SK-N-SH (cell line): ENCODE data around the gene RAB3IL1. TPM values are rescaled to one million over a fixed set of nuclear protein-coding genes. Genes with fewer than 3 reads are reported as not detected.
A peak's percentile ranks its signal among the peaks of the same experiment; 100 is the strongest.

Experiments used
- CTCF ChIA-PET: fragments of 300-600, 350-600 bp; formaldehyde crosslinking; extraction: SDS; loops from one replicate; lab custom pipeline; 2021; lab: Yijun Ruan, JAX
- POLR2A ChIA-PET: fragments of 350-600 bp; sonication (Branson Sonifier 250); formaldehyde crosslinking; extraction: SDS; loops from one replicate; lab custom pipeline; 2020; ENCODE audit warnings: antibody characterized with exemption, inconsistent platforms; lab: Yijun Ruan, JAX
- DNase-seq: peaks from one replicate; pipeline ENCODE4 v3.0.0; 2012
- H2AFZ ChIP-seq: fragments of 200-600 bp; sonication (generic); 2 replicates; pipeline ENCODE4 v1.8.1; 2016; ENCODE audit warnings: antibody characterized with exemption, mild to moderate bottlenecking, low read depth
- H3F3A ChIP-seq: fragments of 200-600 bp; sonication (generic); replicated peaks from 2 replicates; pipeline ENCODE3; 2016; ENCODE audit warnings: antibody characterized with exemption, mild to moderate bottlenecking; ENCODE audit not compliant: insufficient read depth
- H3K27ac ChIP-seq, 2 experiments: fragments of 200-500 bp in 1 of 2; fragments of 200-600 bp in 1 of 2; sonication (Bioruptor generic) in 1 of 2; sonication (generic), shearing (Covaris generic) in 1 of 2; 2 replicates each; pipeline versions ENCODE4 v1.5.1 to v1.6.1; 2014 to 2016; ENCODE audit warnings: low read depth in 2 of 2, inconsistent platforms in 1 of 2, low read length in 1 of 2, mild to moderate bottlenecking in 1 of 2, mixed read lengths in 1 of 2
- H3K27me3 ChIP-seq: fragments of 200-600 bp; sonication (generic), shearing (Covaris generic); 2 replicates; pipeline ENCODE4 v1.6.1; 2016; ENCODE audit warnings: mixed run types; ENCODE audit not compliant: insufficient read depth
- H3K36me3 ChIP-seq, 2 experiments: fragments of 200-500 bp in 1 of 2; fragments of 200-600 bp in 1 of 2; sonication (Bioruptor generic) in 1 of 2; sonication (generic) in 1 of 2; replicated peaks in 1 of 2; 2 replicates each; pipeline versions ENCODE3 to v1.5.1; 2014 to 2016; ENCODE audit warnings: low read length in 1 of 2, mild to moderate bottlenecking in 1 of 2; ENCODE audit not compliant: insufficient read depth in 2 of 2, control insufficient read depth in 1 of 2
- H3K4me1 ChIP-seq, 2 experiments: fragments of 200-500 bp in 1 of 2; fragments of 200-600 bp in 1 of 2; sonication (Bioruptor generic) in 1 of 2; sonication (generic), shearing (Covaris generic) in 1 of 2; 2 replicates each; pipeline versions ENCODE4 v1.5.1 to v1.6.1; 2014 to 2016; ENCODE audit warnings: low read depth in 1 of 2, low read length in 1 of 2, mixed run types in 1 of 2; ENCODE audit not compliant: insufficient read depth in 2 of 2, control insufficient read depth in 1 of 2
- H3K4me2 ChIP-seq: fragments of 200-600 bp; sonication (generic), shearing (Covaris generic); 2 replicates; pipeline ENCODE4 v1.6.1; 2017; ENCODE audit warnings: mixed run types
- H3K4me3 ChIP-seq, 2 experiments: fragments of 200-500 bp in 1 of 2; fragments of 200-600 bp in 1 of 2; sonication (Bioruptor generic) in 1 of 2; sonication (generic), shearing (Covaris generic) in 1 of 2; 2 replicates each; pipeline versions ENCODE4 v1.5.1 to v1.8.1; 2014 to 2016; ENCODE audit warnings: low read depth in 2 of 2, inconsistent platforms in 1 of 2, low read length in 1 of 2, mild to moderate bottlenecking in 1 of 2, mixed read lengths in 1 of 2, moderate library complexity in 1 of 2
- H3K79me2 ChIP-seq: fragments of 200-600 bp; sonication (generic); 2 replicates; pipeline ENCODE4 v1.8.1; 2017; ENCODE audit warnings: mild to moderate bottlenecking; ENCODE audit not compliant: insufficient read depth
- H3K9ac ChIP-seq: fragments of 200-600 bp; sonication (generic); 2 replicates; pipeline ENCODE4 v1.6.1; 2017; ENCODE audit warnings: mixed run types
- H3K9me2 ChIP-seq: fragments of 200-600 bp; sonication (generic); 2 replicates; pipeline ENCODE4 v1.6.1; 2017; ENCODE audit warnings: mixed run types
- H3K9me3 ChIP-seq: fragments of 200-600 bp; sonication (generic); 2 replicates; pipeline ENCODE4 v1.6.1; 2017; ENCODE audit warnings: mixed run types, mild to moderate bottlenecking, moderate library complexity
- H4K20me1 ChIP-seq: fragments of 200-600 bp; sonication (generic); 2 replicates; pipeline ENCODE4 v1.6.1; 2017; ENCODE audit warnings: mild to moderate bottlenecking, mixed run types; ENCODE audit not compliant: insufficient read depth
- CTCF ChIP-seq: fragments of 200-600 bp; sonication (generic); IDR thresholded peaks from 2 replicates; pipeline ENCODE4 v1.6.1; 2017; ENCODE audit warnings: antibody characterized with exemption, mild to moderate bottlenecking, moderate library complexity
- EP300 ChIP-seq, 2 experiments: IDR thresholded peaks; 2 replicates each; pipeline versions ENCODE4 v1.4.0 to v1.6.1; 2012; ENCODE audit warnings: borderline replicate concordance in 1 of 2, low read depth in 1 of 2, low read length in 1 of 2
- FOSL2 ChIP-seq: IDR thresholded peaks from 2 replicates; pipeline ENCODE4 v1.4.0; 2012; ENCODE audit warnings: low read depth, mild to moderate bottlenecking, moderate library complexity, borderline replicate concordance
- FOXJ3 ChIP-seq: sonication (generic); formaldehyde crosslinking; IDR thresholded peaks from 2 replicates; pipeline ENCODE4 v1.5.1; 2020; ENCODE audit warnings: mild to moderate bottlenecking, missing genetic modification reagents
- FOXM1 ChIP-seq: IDR thresholded peaks from 2 replicates; pipeline ENCODE4 v1.4.0; 2012; ENCODE audit warnings: low read depth, mild to moderate bottlenecking
- GATA2 ChIP-seq: sonication (generic); formaldehyde crosslinking; IDR thresholded peaks from 2 replicates; pipeline ENCODE4 v1.5.0; 2020; ENCODE audit warnings: mild to moderate bottlenecking, missing genetic modification reagents
- IRF3 ChIP-seq: fragments of 150-350 bp; IDR thresholded peaks from 2 replicates; pipeline ENCODE4 v1.6.1; 2016; ENCODE audit warnings: mild to moderate bottlenecking, low read depth, low read length
- JUND ChIP-seq: IDR thresholded peaks from 2 replicates; pipeline ENCODE4 v1.4.0; 2012
- MXI1 ChIP-seq: IDR thresholded peaks from 2 replicates; pipeline ENCODE4 v1.6.1; 2012; ENCODE audit warnings: mild to moderate bottlenecking, low read depth, low read length, improper control_type of control experiment
- NRF1 ChIP-seq: IDR thresholded peaks from 2 replicates; pipeline ENCODE4 v1.6.1; 2012; ENCODE audit warnings: low read depth, mild to moderate bottlenecking, low read length
- RAD21 ChIP-seq: IDR thresholded peaks from 2 replicates; pipeline ENCODE4 v1.6.1; 2012; ENCODE audit warnings: mild to moderate bottlenecking, low read length
- RXRA ChIP-seq: IDR thresholded peaks from 2 replicates; pipeline ENCODE4 v1.4.0; 2012; ENCODE audit warnings: low read depth, mild to moderate bottlenecking, borderline replicate concordance
- SIN3A ChIP-seq: IDR thresholded peaks from 2 replicates; pipeline ENCODE4 v1.6.1; 2012; ENCODE audit warnings: low read depth, mild to moderate bottlenecking, low read length, moderate library complexity, borderline replicate concordance
- TCF12 ChIP-seq: IDR thresholded peaks from 2 replicates; pipeline ENCODE4 v1.4.0; 2012
- TEAD4 ChIP-seq: IDR thresholded peaks from 2 replicates; pipeline ENCODE4 v1.4.0; 2012; ENCODE audit warnings: mild to moderate bottlenecking, borderline replicate concordance; ENCODE audit not compliant: insufficient read depth
- USF2 ChIP-seq: fragments of 150-350 bp; IDR thresholded peaks from 2 replicates; pipeline ENCODE4 v1.6.1; 2017; ENCODE audit warnings: antibody characterized with exemption, low read length, low read depth, borderline replicate concordance
- YY1 ChIP-seq: IDR thresholded peaks from 2 replicates; pipeline ENCODE4 v1.4.0; 2012; ENCODE audit warnings: low read depth, mild to moderate bottlenecking
- WGBS: methylation state at CpG from one replicate; pipeline ENCODE4 v1.1.6; 2017; ENCODE audit warnings: low lambda C conversion rate; 5-methylcytosine and 5-hydroxymethylcytosine counted together
- polyA plus RNA-seq, 3 experiments: library from polyadenylated mRNA; depleted of rRNA; stranded (reverse); fragments of >200 nt; gene quantifications; 2 replicates each; pipeline ENCODE4 v1.2.3, GENCODE V29; 2012

RAB3IL1 gene
- polyA plus RNA-seq, 1 of the 3 experiments (the other 2 are of a cell fraction) = 10.2 TPM

- Histone ChIP-seq H3K9me3 (no peaks in the 10 kb centered on the region), H3K9me2 (no peaks in the 10 kb centered on the region), H2AFZ (no peak overlapping the region), H3K9ac (no peak overlapping the region), H3K27me3 (no peaks in the 10 kb centered on the region), H3K4me3 (no peak overlapping the region), H3K79me2 (no peaks in the 10 kb centered on the region), H4K20me1 (no peaks in the 10 kb centered on the region), H3K4me1 (no peaks in the 10 kb centered on the region; a peak in 1 of 4 replicates), H3K27ac (no peak overlapping the region), H3F3A (no peaks in the 10 kb centered on the region)
- ChIA-PET POLR2A (no interaction called here), CTCF (interaction anchor here (0.5 to 5.4 kb wide), 4 partner anchors 13 to 171 kb away, joined by 3 to 46 read pairs (median 16); partner anchors contain the start of gene BEST1)
- 84% methylated on average over 5 of the region's 7 CpGs for WGBS
- TF ChIP-seq FOSL2 = no peak
- no peak for TF ChIP-seq FOXM1
- TF ChIP-seq CTCF = no peak
- TF ChIP-seq USF2 = no peak
- TF ChIP-seq IRF3 = no peak
- TF ChIP-seq, all 33 proteins: peak for 0
- Histone ChIP-seq H3K36me3 (peaks cover 0 to 2% of the 10 kb centered on the region in 2 experiments), H3K4me2 (no peak overlapping the region)
- peak; percentile 17 for DNase-seq
Measured at GRCh38 chr11:61911128-61911700, 6.2 kb downstream of the RAB3IL1 start.

- POLR2A ChIA-PET = no interaction called here
- peak; percentile 14 for DNase-seq
- Histone ChIP-seq H3K27me3 (no peaks in the 10 kb centered on the region), H2AFZ (no peak overlapping the region), H3F3A (no peaks in the 10 kb centered on the region), H3K9ac (no peak overlapping the region), H3K4me2 (no peak overlapping the region), H3K27ac (no peak overlapping the region), H4K20me1 (no peaks in the 10 kb centered on the region), H3K4me3 (no peak overlapping the region), H3K4me1 (no peaks in the 10 kb centered on the region), H3K9me2 (no peaks in the 10 kb centered on the region), H3K36me3 (peaks cover 0 to 6% of the 10 kb centered on the region in 2 experiments), H3K9me3 (no peaks in the 10 kb centered on the region), H3K79me2 (no peaks in the 10 kb centered on the region)
- 94% methylated on average over 7 of the region's 13 CpGs for WGBS
- TF ChIP-seq SIN3A (no peak), FOXJ3 (CRISPR knock-in tag) (no peak), RAD21 (no peak), GATA2 (CRISPR knock-in tag) (no peak), USF2 (no peak), TCF12 (no peak), NRF1 (no peak), FOXM1 (no peak), RXRA (no peak), JUND (no peak), FOSL2 (no peak), TEAD4 (no peak), YY1 (no peak), EP300 (IDR thresholded peaks at IDR 0.05; ENCODE audit: borderline replicate concordance in 1 of 2, low read depth in 1 of 2, low read length in 1 of 2) (no peak), MXI1 (no peak)
- CTCF ChIA-PET = interaction anchor here (1.4 to 5.4 kb wide), 6 partner anchors 12 to 198 kb away, joined by 3 to 82 read pairs (median 22); partner anchors contain the start of gene BEST1
Measured at GRCh38 chr11:61910187-61911127, 6.9 kb downstream of the RAB3IL1 start.
